ENCODE results near the gene SSBP3.
"Not testable (repeated sequence)": the region's sequence is repeated elsewhere in the genome, so short reads cannot be mapped to it uniquely, and the experiment has no call there.

Gene SSBP3

DNA sequence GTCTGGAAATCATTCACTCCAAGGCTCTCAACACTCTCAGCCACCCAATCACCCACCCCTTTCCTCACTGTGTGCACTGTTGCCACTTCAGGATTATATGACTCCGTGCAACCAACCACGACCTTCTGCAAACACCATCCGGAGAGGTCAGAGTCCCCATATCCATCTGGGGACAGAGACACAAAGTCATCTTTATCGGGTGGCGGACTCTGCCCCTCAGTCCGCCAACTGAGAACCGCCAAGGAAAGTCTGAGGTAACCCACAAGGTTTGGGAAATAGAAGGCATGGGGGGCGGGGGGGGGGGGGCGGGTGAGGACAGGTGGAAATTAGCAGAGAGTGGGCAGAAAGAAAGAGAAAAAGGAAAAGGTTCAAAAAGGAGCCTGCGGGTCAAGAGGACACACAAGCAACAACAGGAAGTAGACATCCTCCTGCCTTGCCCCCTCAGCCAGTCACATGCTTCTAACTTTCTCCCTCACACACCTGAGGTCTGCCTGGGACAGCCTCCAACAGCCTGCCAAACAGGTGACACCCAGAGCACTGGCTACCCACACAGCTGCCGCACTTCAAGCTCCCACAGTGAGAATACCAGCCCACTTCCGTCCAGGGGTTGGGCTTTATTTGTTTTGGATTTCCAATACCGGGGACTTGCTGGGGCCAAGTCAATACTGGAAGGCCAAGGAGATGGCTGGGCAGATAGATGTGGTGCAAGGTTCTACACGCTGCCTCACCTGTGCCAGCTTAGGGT, 58.1 kb downstream of the SSBP3 start:
- no peak for DNase-seq (ENCODE audit: low spot score)

GRCh38 chr1:54347261-54347954, 58.8 kb downstream of the SSBP3 start:
- no peak for DNase-seq (ENCODE audit: low spot score)

DNA sequence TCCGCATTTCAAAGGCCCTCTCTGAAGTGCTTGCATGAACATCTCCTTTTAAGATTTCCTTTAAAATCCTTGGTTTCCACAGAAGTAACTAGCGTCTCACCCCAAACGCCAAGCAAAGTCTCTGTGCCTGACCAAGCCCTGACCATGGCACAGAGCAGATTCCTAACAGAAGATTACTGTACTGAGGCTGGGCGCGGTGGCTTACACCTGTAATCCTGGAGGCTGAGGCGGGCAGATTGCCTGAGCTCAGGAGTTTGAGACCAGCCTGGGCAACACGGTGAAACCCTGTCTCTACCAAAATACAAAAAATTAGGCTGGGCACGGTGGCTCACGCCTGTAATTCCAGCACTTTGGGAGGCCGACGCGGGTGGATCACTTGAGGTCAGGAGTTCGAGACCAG, 60.6 kb downstream of the SSBP3 start:
- not testable (repeated sequence) for DNase-seq (ENCODE audit: low spot score)

GRCh38 chr1:54345116-54345515, 61.1 kb downstream of the SSBP3 start:
- no peak for DNase-seq (ENCODE audit: low spot score)

DNA sequence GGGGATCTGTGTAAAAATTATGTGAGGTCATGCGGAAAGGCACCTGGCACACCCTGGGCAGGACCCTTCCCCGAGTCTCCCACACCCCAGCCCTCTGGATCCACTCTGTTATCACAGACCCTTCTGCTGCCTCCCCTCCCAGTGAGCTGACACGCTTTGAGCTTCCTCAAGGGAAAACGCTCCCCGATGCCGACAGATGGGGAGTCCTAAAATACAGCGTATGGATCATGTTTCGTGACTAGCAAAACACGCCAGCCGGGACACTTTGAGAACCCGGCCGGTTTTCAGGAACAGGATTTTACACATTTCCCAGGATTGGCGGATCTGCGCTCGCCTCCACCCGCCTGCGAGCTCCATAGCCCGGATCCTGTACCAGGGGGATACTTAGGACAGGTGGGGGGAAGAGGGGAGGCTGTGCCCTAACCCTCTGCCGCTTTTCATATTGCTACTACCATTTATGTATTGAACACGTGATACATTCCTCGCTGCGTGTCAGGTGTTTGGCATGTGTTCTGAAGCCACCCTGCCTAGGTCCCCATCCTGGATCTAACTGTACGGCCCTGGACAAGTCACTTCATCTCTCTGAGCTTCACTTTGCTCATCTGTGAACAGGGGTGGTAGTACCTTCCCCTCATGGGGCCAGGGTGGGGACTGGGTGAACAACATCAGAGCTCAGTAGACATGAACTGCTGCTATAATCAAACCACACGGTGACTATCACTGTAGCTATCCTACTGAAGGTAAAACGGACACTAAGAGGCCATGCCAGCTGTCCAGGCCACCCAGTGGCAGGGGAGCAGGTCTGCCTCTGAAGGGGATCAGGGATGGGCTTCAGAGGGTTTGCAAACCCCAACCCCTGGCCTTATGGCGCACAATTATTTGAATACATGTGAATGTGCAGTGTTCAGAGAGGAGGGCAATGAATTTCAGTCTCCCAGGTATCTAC, 63.2 kb downstream of the SSBP3 start:
- DNase-seq (ENCODE audit: low spot score): no peak

DNA sequence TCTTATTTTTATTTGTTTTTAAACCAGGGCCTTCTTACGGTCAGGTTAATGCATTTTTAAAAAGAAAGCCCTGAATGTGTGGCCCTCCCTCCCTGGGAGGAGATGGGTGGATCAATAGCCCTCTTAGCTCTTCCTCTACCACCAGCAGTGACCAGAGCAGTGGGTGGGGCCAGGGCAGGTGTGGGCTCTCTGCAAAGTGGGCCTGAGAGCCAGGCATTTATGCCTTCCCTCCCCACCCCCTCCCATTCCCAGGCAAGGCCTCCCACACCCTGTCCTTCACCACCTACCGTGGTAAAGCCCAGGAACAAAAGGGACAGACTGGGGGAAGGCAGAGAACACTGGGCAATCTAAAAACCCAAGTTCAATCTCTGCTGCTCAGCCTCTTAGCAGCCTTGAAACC, 63.9 kb downstream of the SSBP3 start:
- DNase-seq (ENCODE audit: low spot score): no peak

- DNase-seq (ENCODE audit: low spot score): no peak
Measured at GRCh38 chr1:54341763-54342162, 64.4 kb downstream of the SSBP3 start.

GRCh38 chr1:54340878-54341277, 65.3 kb downstream of the SSBP3 start:
- DNase-seq (ENCODE audit: low spot score): no peak

- DNase-seq (ENCODE audit: low spot score): no peak
Measured at GRCh38 chr1:54340434-54340833, 65.8 kb downstream of the SSBP3 start.

DNA sequence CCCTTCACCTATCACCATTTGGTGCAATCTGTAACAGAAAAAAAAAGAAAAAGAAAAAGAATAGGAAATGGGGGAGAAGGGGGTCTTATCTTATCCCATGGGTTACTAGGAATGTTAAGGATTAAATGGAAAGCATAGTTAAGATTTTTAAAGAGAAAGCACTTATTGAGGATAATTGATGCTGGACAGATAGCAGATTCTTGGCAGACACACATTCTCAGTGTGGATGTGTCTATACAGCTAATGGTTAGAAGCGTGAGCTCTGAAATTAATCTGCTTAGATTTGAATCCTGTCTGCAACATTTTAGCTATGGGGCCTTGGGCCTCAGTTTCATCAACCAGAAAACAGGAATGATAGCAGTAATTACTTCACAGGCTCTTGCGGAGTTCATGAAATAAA, 67.1 kb downstream of the SSBP3 start:
- no peak for DNase-seq (ENCODE audit: low spot score)

DNA sequence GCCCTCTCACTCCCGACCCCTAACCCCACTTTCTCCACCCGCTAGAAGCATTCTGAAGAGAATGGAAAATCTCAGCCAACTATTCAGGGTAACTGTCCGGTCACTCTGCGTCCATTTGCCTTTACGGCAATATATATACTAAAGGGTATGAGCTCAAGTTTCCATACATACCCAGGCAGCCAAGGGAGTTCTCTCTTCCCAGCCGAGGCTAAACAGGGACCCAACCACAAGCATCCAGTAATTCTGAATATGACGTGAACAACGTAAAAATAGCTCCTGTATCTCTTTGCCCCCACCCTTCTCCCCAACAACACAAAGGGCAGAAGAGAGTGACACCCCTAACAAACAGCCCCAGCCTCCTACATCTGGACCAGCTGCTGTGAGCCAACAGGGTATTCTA, 67.7 kb downstream of the SSBP3 start:
- DNase-seq (ENCODE audit: low spot score): no peak

DNA sequence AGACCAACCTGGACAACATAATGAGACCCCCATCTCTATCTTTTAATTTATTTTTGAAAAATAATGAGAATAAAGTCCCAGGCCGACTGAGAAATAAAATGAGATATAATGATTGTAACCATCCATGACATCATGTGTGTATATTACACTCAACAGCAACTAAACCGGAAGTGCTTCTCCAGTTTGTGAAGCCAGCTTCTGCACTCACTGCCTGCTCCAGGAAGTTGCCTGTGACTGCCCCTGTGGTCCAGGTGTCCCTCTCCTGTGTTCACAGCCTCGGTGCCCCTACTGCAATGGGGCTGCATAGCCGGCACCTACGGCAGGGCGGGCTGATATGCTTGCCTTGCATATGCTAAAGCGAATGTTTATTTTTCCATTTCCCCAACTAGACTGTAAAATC, 68.3 kb downstream of the SSBP3 start:
- no peak for DNase-seq (ENCODE audit: low spot score)

- no peak for DNase-seq (ENCODE audit: low spot score)
Measured at GRCh38 chr1:54337034-54337433, 69.2 kb downstream of the SSBP3 start.

DNA sequence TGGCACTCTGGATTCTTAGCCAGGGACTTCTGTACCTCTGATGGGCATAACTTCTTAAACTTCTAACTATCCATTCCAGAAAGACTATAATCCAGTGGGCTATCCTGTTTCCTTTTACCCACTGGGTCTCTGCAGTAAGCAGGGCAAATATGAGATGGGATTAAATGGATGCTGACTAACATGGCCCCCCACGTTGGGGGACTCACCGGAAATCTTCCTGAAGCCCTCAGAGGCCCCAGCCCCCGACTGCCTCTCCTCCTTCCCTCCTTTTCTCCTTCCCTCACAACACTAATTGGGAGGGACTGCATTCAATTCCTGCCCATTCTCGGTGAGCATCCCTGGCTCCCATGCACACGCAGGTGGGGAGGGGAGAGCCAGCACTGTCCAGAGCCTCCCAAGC, 70.1 kb downstream of the SSBP3 start:
- no peak for DNase-seq (ENCODE audit: low spot score)

DNA sequence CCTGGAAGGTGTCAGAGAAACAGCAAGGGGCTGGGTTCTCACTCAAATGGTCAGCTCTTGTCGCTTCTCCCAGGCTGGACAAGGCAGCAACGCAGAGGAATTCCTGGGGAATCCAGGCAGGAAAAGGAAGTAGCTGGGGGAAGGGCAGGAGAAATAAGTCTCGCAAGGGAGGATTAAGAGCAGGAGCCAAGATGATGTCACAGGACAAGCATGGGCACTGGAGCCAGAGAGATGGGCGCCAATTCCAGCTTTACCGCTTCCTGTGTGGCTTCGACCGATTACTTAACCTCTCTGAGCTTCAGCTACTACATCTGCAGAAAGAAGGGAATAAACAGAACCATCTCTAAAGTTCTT, 70.5 kb downstream of the SSBP3 start:
- no peak for DNase-seq (ENCODE audit: low spot score)

- DNase-seq (ENCODE audit: low spot score): no peak
Measured at GRCh38 chr1:54335011-54335754, 71.0 kb downstream of the SSBP3 start.

DNA sequence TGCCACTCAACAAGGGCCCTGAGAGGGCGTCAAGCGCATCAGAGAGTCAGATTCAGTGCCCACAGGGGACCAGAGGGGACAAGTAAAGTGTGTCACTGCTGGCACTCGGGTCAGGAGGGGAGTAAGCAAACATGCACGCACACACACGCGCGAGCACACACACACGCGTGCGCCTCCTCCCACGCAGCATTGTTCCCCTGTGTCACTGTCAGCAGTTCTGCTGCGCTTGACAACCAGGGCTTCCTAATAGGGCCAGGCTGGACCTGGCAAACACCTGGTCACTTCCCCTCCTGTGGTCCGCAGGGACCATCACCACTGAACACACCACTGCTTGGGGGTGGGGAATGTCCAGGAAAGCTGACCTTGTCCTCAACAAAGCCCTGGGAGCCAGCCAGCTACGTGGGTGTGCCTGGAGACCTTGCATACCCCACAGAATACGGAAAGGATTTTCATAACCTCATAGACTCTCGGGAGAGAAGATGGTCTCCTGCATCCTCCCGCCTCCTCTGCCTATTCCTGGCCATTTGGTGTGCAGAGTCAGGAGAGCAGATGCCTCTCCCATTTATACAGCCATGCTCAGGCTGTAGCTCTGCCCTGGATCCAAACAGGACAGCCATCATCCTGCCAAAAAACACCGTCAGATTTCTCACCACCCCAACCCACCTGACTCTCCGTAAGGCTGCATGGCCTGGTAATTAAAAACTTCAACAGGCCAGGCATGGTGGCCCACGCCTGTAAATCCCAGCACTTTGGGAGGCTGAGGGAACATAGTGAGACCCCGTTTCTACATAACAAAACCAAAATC, 73.2 kb downstream of the SSBP3 start:
- no peak for DNase-seq (ENCODE audit: low spot score)

- no peak for DNase-seq (ENCODE audit: low spot score)
Measured at GRCh38 chr1:54331843-54332463, 74.2 kb downstream of the SSBP3 start.

DNA sequence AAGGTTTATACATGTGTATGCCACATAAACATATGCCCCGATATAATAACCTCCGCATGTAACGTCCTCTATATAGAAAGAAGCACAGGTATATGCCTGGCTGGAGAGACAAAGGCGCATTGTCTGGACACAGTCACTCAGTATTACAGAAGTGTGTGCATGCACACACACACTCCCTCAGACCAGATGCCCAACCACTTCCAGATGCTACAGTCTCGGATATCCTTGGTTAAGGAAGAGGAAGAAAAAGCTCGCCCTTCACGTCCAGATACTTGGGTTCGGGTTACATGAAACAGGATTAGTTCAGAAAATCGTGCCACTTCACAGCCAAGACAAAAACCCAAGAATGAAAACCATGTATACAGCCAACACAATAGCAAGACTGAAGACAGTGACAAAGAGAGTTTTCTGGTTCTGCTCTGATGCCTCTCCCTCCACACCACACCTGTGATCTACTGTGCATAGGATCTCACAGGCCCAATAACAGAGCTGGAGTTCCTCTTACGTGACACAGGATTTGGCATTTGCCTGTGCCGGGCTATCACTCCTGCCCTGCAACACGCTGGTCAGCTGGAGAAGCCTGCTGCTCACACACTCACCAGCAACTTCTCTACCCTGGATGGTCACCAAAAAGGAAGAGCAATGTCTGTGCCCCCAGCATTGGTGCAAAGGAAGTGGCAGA, 75.0 kb downstream of the SSBP3 start:
- no peak for DNase-seq (ENCODE audit: low spot score)

GRCh38 chr1:54329312-54330003, 76.7 kb downstream of the SSBP3 start:
- no peak for DNase-seq (ENCODE audit: low spot score)

Measured in activated CD4-positive, alpha-beta T cell treated with anti-CD3 and anti-CD28 coated beads, Interleukin-2, Interleukin-4, amounts not matched to agents 100 ng/mL and 50 ng/mL, durations not matched to agents 16 hours and 8 hours (primary cell).